GM18951 (cell line): ENCODE results near the gene JAKMIP2.
"Not testable (repeated sequence)": the region's sequence is repeated elsewhere in the genome, so short reads cannot be mapped to it uniquely, and the experiment has no call there.

Source experiments
- POLR2A ChIP-seq: IDR thresholded peaks from 4 replicates; pipeline ENCODE4 v1.6.1; 2011; ENCODE audit warnings: mild to moderate bottlenecking; ENCODE audit not compliant: insufficient read length, insufficient read depth; ENCODE audit errors: extremely low read depth
- in situ Hi-C: fragments of 300-500 bp; cut with MboI; formaldehyde crosslinking; loops from one replicate; pipeline ENCODE4 v1.12.0; 2022; ENCODE audit warnings: low sequenced_read_pairs, mixed read lengths, inconsistent platforms; ENCODE audit not compliant: unreplicated experiment

The JAKMIP2 gene

GRCh38 chr5:147564124-147564486, 218.4 kb downstream of the JAKMIP2 start:
- TF ChIP-seq POLR2A, result no peak
- in situ Hi-C loops, result no loop called here

- in situ Hi-C loops, result no loop called here
- TF ChIP-seq POLR2A, result no peak
These were observed 218.9 kb downstream of the JAKMIP2 start for GRCh38 chr5:147563466-147564123.

GRCh38 chr5:147561435-147561834, 221.1 kb downstream of the JAKMIP2 start:
- no peak for TF ChIP-seq POLR2A
- in situ Hi-C loops, result no loop called here

GRCh38 chr5:147560718-147561331, 221.7 kb downstream of the JAKMIP2 start:
- in situ Hi-C loops, result no loop called here
- no peak for TF ChIP-seq POLR2A

- in situ Hi-C loops, result no loop called here
These were observed 222.8 kb downstream of the JAKMIP2 start for GRCh38 chr5:147559749-147560148.

GRCh38 chr5:147558826-147559225, 223.7 kb downstream of the JAKMIP2 start:
- no peak for TF ChIP-seq POLR2A
- in situ Hi-C loops, result no loop called here

More at GRCh38 chr5:147559749-147560148, 222.8 kb downstream of the JAKMIP2 start:
- TF ChIP-seq POLR2A, result no peak

- TF ChIP-seq POLR2A, result no peak
- in situ Hi-C loops, result no loop called here
These were observed 224.4 kb downstream of the JAKMIP2 start for GRCh38 chr5:147557876-147558745.

GRCh38 chr5:147555176-147555575, 227.4 kb downstream of the JAKMIP2 start:
- in situ Hi-C loops, result no loop called here
- no peak for TF ChIP-seq POLR2A

- TF ChIP-seq POLR2A, result no peak
- in situ Hi-C loops, result no loop called here
These were observed 228.2 kb downstream of the JAKMIP2 start for GRCh38 chr5:147554261-147554817.

- in situ Hi-C loops, result not testable (repeated sequence)
These were observed 228.7 kb downstream of the JAKMIP2 start for GRCh38 chr5:147553817-147554216.

- in situ Hi-C loops, result no loop called here
- TF ChIP-seq POLR2A, result no peak
These were observed 229.6 kb downstream of the JAKMIP2 start for GRCh38 chr5:147552897-147553296.

- in situ Hi-C loops, result no loop called here
These were observed 230.9 kb downstream of the JAKMIP2 start for GRCh38 chr5:147551677-147552076.

GRCh38 chr5:147547730-147548129, 234.8 kb downstream of the JAKMIP2 start:
- no peak for TF ChIP-seq POLR2A
- in situ Hi-C loops, result no loop called here

More at GRCh38 chr5:147551677-147552076, 230.9 kb downstream of the JAKMIP2 start:
- no peak for TF ChIP-seq POLR2A

- in situ Hi-C loops, result no loop called here
- no peak for TF ChIP-seq POLR2A
These were observed 238.0 kb downstream of the JAKMIP2 start for GRCh38 chr5:147544556-147544955.

GRCh38 chr5:147539053-147539452, 243.5 kb downstream of the JAKMIP2 start:
- in situ Hi-C loops, result no loop called here

More at GRCh38 chr5:147539053-147539452, 243.5 kb downstream of the JAKMIP2 start:
- TF ChIP-seq POLR2A, result no peak
